ENCODE data around the gene PBRM1. TPM values are rescaled to one million over a fixed set of nuclear protein-coding genes. Genes with fewer than 3 reads are reported as not detected.
A peak's percentile ranks its signal among the peaks of the same experiment; 100 is the strongest.
"Not testable (repeated sequence)": the region's sequence is repeated elsewhere in the genome, so short reads cannot be mapped to it uniquely, and the experiment has no call there.

Gene PBRM1
- 68.6 and 68.8 TPM in 2 replicates for total RNA-seq

DNA sequence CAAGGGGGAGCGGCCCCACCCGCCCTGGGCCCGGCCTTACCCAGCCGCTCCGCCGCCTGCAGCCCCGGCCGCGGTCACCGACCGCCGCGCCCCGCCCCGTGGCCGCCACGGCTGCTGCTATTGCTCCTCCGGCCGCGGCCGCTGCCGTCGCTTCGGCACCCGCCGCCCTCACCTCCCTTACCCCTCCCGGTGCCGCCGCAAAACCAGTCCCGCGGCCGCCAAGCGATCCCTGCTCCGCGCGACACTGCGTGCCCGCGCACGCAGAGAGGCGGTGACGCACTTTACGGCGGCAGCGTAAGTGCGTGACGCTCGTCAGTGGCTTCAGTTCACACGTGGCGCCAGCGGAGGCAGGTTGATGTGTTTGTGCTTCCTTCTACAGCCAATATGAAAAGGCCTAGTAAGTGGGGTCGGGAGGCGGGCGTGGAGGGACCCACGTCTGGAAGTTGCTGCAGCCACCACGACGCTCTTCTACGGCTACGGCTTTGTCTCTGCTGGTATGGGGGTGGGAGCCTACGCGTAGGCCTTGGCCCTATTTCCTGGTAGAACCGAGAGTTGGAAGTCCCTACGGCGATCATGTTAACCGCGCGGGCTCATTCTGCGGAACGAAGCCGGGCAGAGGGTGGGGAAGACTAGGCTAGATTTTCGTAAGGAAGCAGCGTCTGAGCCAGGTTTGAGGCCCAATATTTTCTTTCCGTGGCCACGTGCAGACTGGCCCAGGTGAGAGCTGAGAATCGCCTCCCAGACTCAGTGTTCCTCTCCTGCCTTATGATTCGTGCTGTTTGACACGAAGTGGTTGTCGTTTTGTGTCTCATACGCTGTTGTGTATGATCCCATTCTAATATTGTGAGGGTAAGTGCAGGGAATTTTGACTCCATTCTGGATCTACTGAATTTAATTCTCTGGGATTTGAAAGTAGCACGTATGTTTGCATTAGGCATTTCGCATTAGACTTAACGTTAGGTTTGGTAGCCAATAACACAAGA, at the start of gene PBRM1, which contains the start of gene GNL3:
Gene PBRM1 (minus strand): TSS at position 205 of the 983 bp plus-strand sequence.
Gene GNL3 (plus strand): TSS at position 324 of the 983 bp plus-strand sequence. CDS start 61 bp downstream, at position 385.
- no peaks in the 10 kb centered on the region for H3K9me3 Mint-ChIP-seq
- intact Hi-C loops (cut with micrococcal nuclease) = loop anchor here (1.0 to 10.0 kb wide), 9 partner anchors 9 to 701 kb away; partner anchors contain the start of genes ACY1, DUSP7, SPCS1 and UQCC5
- peak within 1 kb of the TSS; percentile 99 for H3K27ac Mint-ChIP-seq
- H3K36me3 Mint-ChIP-seq (ENCODE audit: low read depth) = peaks cover 65% of the 10 kb centered on the region
- peak; percentile 93 for DNase-seq (ENCODE audit: low spot score)
- H3K4me1 Mint-ChIP-seq (ENCODE audit: low read depth) = peaks cover 75% of the 10 kb centered on the region
- peak within 1 kb of the TSS; percentile 98 for H3K4me3 Mint-ChIP-seq
- no peaks in the 10 kb centered on the region for H3K27me3 Mint-ChIP-seq (ENCODE audit: insufficient read depth)

DNA sequence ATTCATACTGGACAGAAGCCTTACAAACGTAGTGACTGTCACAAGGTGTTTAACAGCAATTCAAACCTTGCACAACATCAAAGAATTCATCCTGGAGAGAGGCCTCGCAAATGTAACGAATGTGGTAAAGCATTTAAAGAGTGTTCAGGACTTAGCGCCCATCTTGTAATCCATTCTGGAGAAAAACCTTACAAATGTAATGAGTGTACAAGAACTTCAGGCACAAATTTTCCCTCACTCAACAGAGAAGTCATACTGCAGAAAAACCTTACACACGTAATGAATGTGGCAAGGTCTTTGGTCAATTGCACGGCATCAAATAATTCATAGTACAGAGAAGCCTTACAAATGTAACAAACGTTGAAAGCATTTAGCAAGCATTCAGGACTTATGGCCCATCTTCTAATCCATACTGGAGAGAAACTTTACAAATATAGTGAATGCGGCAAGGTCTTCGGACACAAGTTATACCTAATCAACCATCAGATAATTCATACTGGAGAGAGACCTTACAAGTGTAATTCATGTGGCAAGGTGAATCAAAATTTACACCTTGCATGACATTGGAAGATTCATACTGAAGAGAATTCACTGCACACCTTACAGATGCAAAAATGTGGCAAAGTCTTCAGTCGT, 47.7 kb upstream of the PBRM1 start:
- H3K27me3 Mint-ChIP-seq (ENCODE audit: insufficient read depth) = no peaks in the 10 kb centered on the region
- peaks cover 37% of the 10 kb centered on the region for H3K9me3 Mint-ChIP-seq
- H3K4me1 Mint-ChIP-seq (ENCODE audit: low read depth) = peaks cover 12% of the 10 kb centered on the region
- H3K27ac Mint-ChIP-seq = no peak overlapping the region
- peaks cover 63% of the 10 kb centered on the region for H3K36me3 Mint-ChIP-seq (ENCODE audit: low read depth)
- H3K4me3 Mint-ChIP-seq = no peak overlapping the region
- no peak for DNase-seq (ENCODE audit: low spot score)
- intact Hi-C loops (cut with micrococcal nuclease) = no loop called here

DNA sequence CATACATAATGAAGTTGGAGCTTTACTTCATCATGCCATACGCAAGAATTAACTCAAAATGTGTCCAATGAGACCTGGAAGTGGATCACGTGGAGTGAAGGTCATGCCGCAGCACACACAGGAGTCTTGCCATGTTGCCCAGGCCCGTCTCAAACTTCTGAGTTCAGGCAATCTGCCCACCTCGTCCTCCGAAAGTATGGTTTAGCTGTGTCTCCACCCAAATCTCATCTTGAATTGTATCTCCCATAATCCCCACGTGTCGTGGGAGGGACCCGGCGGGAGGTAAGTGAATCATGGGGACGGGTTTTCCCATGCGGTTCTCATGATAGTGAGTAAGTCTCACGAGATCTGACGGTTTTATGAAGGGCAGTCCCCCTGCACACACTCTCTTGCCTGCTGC, 45.9 kb upstream of the PBRM1 start:
- intact Hi-C loops (cut with micrococcal nuclease) = no loop called here
- Mint-ChIP-seq H3K4me3 (no peak overlapping the region), H3K9me3 (peaks cover 44% of the 10 kb centered on the region), H3K27ac (no peak overlapping the region), H3K36me3 (ENCODE audit: low read depth) (peaks cover 63% of the 10 kb centered on the region), H3K4me1 (ENCODE audit: low read depth) (peaks cover 12% of the 10 kb centered on the region), H3K27me3 (ENCODE audit: insufficient read depth) (no peaks in the 10 kb centered on the region)
- no peak for DNase-seq (ENCODE audit: low spot score)

DNA sequence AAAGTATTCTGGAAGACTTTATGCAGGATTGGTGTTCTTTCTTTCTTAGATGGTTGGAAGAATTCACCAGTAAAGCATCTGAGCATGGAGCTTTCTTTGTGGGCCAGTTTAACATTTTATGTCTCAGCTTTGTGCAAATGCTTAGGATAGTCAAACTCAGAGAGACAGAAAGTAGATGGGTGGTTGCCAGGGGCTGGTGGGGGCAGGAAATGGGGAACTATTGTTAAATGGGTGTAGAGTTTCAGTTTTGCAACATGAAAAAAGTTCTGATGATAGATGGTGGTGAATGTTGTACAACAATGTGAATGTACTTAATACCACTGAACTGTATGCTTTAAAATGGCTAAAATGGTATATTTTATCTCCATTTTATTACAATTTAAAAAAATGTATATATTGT, 45.0 kb upstream of the PBRM1 start:
- Mint-ChIP-seq H3K9me3 (peaks cover 44% of the 10 kb centered on the region), H3K27ac (no peak overlapping the region), H3K36me3 (ENCODE audit: low read depth) (peaks cover 56% of the 10 kb centered on the region), H3K27me3 (ENCODE audit: insufficient read depth) (no peaks in the 10 kb centered on the region), H3K4me1 (ENCODE audit: low read depth) (peaks cover 12% of the 10 kb centered on the region), H3K4me3 (no peak overlapping the region)
- DNase-seq (ENCODE audit: low spot score) = no peak
- intact Hi-C loops (cut with micrococcal nuclease) = no loop called here

DNA sequence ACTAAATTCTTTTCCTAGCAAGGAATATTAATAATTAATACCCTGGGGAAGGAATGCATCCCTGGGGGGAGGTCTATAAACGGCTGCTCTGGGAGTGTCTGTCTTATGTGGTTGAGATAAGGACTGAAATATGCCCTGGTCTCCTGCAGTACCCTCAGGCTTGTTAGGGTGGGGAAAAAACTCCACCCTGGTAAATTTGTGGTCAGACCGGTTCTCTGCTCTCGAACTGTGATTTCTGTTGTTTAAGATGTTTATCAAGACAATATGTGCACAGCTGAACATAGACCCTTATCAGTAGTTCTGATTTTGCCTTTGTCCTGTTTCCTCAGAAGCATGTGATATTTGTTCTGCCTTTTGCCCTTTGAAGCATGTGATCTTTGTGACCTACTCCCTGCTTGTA, 43.0 kb upstream of the PBRM1 start:
- peaks cover 12% of the 10 kb centered on the region for H3K4me1 Mint-ChIP-seq (ENCODE audit: low read depth)
- H3K36me3 Mint-ChIP-seq (ENCODE audit: low read depth) = peaks cover 46% of the 10 kb centered on the region
- intact Hi-C loops (cut with micrococcal nuclease); DNase-seq (ENCODE audit: low spot score); H3K4me3 Mint-ChIP-seq; H3K27me3 Mint-ChIP-seq (ENCODE audit: insufficient read depth); H3K27ac Mint-ChIP-seq: not testable (repeated sequence)
- H3K9me3 Mint-ChIP-seq = peaks cover 39% of the 10 kb centered on the region

DNA sequence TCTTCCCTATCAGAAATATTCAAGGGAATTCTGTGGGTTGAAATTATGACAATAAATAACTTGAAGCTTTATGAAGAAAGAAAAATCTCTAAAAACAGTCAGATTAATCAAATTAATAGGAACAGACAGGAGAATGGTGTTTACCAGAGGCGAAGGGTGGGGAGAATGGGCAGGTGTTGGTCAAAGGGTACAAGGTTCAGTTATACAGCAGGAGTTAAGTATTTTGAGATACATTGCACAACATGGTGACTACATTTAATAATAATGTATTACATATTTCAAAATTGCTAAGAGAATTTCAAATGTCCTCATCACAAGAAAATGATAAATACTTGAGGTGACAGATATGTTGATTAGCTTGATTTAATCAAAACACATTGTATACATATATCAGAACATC, 38.8 kb upstream of the PBRM1 start:
- intact Hi-C loops (cut with micrococcal nuclease) = no loop called here
- H3K9me3 Mint-ChIP-seq = peaks cover 18% of the 10 kb centered on the region
- H3K4me1 Mint-ChIP-seq (ENCODE audit: low read depth) = peaks cover 21% of the 10 kb centered on the region
- no peak overlapping the region for H3K27ac Mint-ChIP-seq
- H3K27me3 Mint-ChIP-seq (ENCODE audit: insufficient read depth) = no peaks in the 10 kb centered on the region
- peaks cover 12% of the 10 kb centered on the region for H3K36me3 Mint-ChIP-seq (ENCODE audit: low read depth)
- DNase-seq (ENCODE audit: low spot score) = no peak
- H3K4me3 Mint-ChIP-seq = no peak overlapping the region

DNA sequence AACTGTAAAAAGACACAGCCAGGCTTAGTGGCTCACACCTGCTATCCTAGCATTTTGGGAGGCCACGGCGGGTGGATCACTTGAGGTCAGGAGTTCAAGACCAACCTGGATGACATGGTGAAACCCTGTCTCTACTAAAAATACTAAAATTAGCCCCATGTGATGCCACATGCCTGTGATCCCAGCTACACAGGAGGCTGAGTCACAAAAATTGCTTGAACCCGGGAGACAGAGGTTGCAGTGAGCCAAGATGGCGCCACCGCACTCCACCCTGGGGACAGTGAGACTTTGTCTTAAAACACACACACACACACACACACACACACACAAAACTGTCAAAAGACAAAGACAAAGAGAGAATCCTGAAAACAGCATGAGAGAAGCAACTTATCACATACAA, 38.2 kb upstream of the PBRM1 start:
- intact Hi-C loops (cut with micrococcal nuclease) = no loop called here
- H3K36me3 Mint-ChIP-seq (ENCODE audit: low read depth) = peaks cover 11% of the 10 kb centered on the region
- no peak overlapping the region for H3K4me3 Mint-ChIP-seq

DNA sequence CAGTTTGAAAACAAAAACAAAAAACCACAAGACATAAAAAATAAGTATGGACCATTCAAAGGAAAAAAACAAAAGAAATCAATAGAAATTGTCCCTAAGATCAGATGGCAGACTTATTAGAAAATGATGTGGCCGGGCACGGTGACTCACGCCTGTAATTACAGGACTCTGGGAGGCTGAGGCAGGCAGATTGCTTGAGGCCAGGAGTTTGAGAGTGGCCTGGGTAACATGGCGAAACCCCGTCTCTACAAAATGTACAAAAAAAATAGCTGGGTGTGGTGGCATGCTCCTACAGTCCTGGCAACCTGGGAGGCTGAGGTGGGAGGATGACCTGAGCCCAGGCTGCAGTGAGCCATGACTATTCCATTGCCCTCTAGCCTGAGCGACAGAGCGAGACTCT, 36.8 kb upstream of the PBRM1 start:
- no peak for DNase-seq (ENCODE audit: low spot score)
- Mint-ChIP-seq H3K9me3 (peaks cover 5% of the 10 kb centered on the region), H3K4me1 (ENCODE audit: low read depth) (peaks cover 21% of the 10 kb centered on the region), H3K4me3 (no peak overlapping the region), H3K27me3 (ENCODE audit: insufficient read depth) (no peaks in the 10 kb centered on the region), H3K27ac (no peak overlapping the region), H3K36me3 (ENCODE audit: low read depth) (peaks cover 10% of the 10 kb centered on the region)
- intact Hi-C loops (cut with micrococcal nuclease) = no loop called here

More for the DNA sequence above, 38.2 kb upstream of the PBRM1 start:
- Mint-ChIP-seq H3K9me3 (peaks cover 16% of the 10 kb centered on the region), H3K4me1 (ENCODE audit: low read depth) (peaks cover 21% of the 10 kb centered on the region), H3K27ac (no peak overlapping the region), H3K27me3 (ENCODE audit: insufficient read depth) (no peaks in the 10 kb centered on the region)
- no peak for DNase-seq (ENCODE audit: low spot score)

DNA sequence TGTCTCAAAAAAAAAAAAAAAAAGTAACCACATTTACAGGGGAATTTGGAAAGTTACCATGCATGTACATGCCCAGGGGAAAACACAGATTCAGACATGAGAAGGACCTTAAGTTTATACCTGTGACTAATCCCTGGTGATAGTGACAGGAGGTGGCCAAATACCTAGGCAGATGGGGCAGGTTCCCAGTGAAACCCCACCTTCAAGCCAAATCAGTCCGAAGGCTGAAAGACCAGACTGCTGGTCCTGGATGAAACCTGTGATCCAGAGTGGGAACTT, 36.0 kb upstream of the PBRM1 start:
- no peaks in the 10 kb centered on the region for H3K27me3 Mint-ChIP-seq (ENCODE audit: insufficient read depth)
- H3K9me3 Mint-ChIP-seq = peaks cover 4% of the 10 kb centered on the region
- peaks cover 21% of the 10 kb centered on the region for H3K4me1 Mint-ChIP-seq (ENCODE audit: low read depth)
- no peak overlapping the region for H3K27ac Mint-ChIP-seq
- DNase-seq (ENCODE audit: low spot score) = no peak
- intact Hi-C loops (cut with micrococcal nuclease) = no loop called here
- H3K4me3 Mint-ChIP-seq = no peak overlapping the region
- peaks cover 10% of the 10 kb centered on the region for H3K36me3 Mint-ChIP-seq (ENCODE audit: low read depth)

DNA sequence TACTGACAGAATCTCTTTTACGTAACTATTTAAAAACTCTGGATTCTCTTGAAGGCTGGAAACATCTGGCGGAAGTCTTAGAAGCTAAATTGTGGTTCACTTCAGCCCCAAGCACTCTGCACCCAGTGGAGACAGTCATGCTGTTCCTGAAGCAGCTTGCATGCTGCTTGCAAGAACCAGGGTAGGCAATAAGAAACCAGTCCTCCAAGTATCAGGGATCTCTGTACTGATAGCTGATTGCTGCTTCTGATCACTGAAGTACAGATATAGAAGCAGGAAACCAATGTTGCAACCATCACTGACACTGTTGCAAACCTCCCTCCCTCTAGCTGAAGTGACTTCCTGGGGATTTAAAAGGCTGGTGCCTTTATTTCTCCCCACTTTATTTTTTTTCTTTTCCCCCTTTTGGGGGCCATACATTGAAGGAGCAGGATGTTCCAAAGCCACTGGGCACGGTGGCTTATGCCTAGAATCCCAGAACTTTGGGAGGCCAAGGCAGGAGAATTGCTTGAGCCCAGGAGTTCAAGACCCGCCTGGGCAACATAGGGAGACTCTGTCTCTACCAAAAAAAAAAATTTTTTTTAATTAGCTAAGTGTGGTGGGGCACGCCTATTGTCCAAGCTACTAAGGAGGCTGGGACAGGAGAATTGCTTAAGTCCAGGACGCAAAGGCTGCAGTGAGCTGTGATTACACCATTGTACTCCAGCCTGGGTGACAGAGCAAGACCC, 35.5 kb upstream of the PBRM1 start:
- H3K27me3 Mint-ChIP-seq (ENCODE audit: insufficient read depth) = no peaks in the 10 kb centered on the region
- peak; percentile 20 for DNase-seq (ENCODE audit: low spot score)
- H3K9me3 Mint-ChIP-seq = peaks cover 4% of the 10 kb centered on the region
- peaks cover 10% of the 10 kb centered on the region for H3K36me3 Mint-ChIP-seq (ENCODE audit: low read depth)
- peak overlapping the region; percentile 1 for H3K4me3 Mint-ChIP-seq
- peak overlapping the region; percentile 30 for H3K27ac Mint-ChIP-seq
- peaks cover 21% of the 10 kb centered on the region for H3K4me1 Mint-ChIP-seq (ENCODE audit: low read depth)
- intact Hi-C loops (cut with micrococcal nuclease) = no loop called here

DNA sequence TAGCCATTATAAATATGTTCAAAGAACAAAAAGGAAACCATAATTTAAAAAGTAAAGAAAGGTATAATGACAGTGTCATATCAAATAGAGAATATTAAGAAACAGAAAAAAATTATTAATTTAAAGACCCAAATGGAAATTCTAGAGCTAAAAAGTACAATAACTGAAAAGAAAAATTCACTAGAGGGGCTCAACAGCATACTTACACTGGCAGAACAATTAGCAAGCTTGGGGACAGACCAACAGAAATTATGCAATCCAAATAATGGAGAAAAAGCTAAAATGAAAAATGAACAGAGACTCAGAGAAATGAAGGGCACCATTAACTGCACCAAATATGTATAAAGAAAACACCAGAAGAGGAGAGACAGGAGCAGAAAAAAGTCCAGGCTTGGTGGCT, 33.9 kb upstream of the PBRM1 start:
- intact Hi-C loops (cut with micrococcal nuclease) = no loop called here
- Mint-ChIP-seq H3K4me1 (ENCODE audit: low read depth) (peaks cover 21% of the 10 kb centered on the region), H3K27ac (peak overlapping the region; percentile 31), H3K4me3 (no peak overlapping the region), H3K27me3 (ENCODE audit: insufficient read depth) (no peaks in the 10 kb centered on the region), H3K36me3 (ENCODE audit: low read depth) (peaks cover 10% of the 10 kb centered on the region), H3K9me3 (peaks cover 4% of the 10 kb centered on the region)
- DNase-seq (ENCODE audit: low spot score) = no peak

DNA sequence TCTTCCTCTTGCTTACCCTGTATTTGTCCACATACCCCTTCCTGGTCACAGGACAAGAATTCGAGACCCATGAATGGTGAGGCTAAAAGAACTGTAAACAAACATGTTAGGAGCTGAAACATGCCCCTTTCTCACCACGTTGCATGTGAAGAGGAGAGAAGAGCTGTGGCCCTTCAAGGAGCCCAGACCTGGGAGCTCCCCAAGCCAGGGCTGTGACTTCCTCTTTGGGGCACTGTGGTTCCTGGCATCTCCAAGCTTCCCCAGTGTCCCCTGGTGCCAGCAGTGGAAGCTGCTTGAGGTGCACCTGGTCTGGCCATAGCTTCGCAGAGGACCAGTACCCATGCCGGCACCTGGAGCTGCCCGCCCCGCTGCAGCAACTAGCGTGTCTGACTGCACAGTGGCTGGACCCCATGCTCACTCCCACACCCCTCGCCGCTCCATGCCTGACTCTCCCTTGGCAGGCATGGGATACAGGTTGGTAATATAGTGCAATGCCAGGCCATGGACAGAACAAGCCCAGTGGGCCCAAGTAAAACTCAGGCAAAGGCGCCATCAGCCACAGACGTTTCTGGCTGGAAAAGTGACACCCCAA, 30.1 kb upstream of the PBRM1 start:
- no peak overlapping the region for H3K4me3 Mint-ChIP-seq

More for the DNA sequence above, 30.1 kb upstream of the PBRM1 start:
- Mint-ChIP-seq H3K27me3 (ENCODE audit: insufficient read depth) (no peaks in the 10 kb centered on the region), H3K4me1 (ENCODE audit: low read depth) (peaks cover 8% of the 10 kb centered on the region), H3K9me3 (peaks cover 4% of the 10 kb centered on the region), H3K27ac (no peak overlapping the region), H3K36me3 (ENCODE audit: low read depth) (peaks cover 10% of the 10 kb centered on the region)
- intact Hi-C loops (cut with micrococcal nuclease) = no loop called here
- DNase-seq (ENCODE audit: low spot score) = no peak

Measured in activated T-helper 1 cell treated with anti-CD3 and anti-CD28 coated beads, Interleukin-12 subunit alpha, Interleukin-12 subunit beta, Interleukin-2, Interleukin-4 antibody, amounts not matched to agents 30 ng/mL and 10 ng/mL and 1 ng/mL, durations not matched to agents 14 hours and 24 hours and 36 hours (primary cell).